BLaER1 treated with 17β-estradiol and CSF1 and Interleukin-3, amounts not matched to agents 10 nM and 100 nM (cell line): ENCODE data around the gene PBOV1.

Experiments
- H3K27ac ChIP-seq, 11 experiments: shearing (Covaris generic); formaldehyde crosslinking; 2 replicates each; pipeline ENCODE4 v1.8.1; 2022
- H3K27me3 ChIP-seq, 11 experiments: shearing (Covaris generic); formaldehyde crosslinking; 2 replicates each; pipeline ENCODE4 v1.8.1; 2022
- H3K36me3 ChIP-seq, 11 experiments: shearing (Covaris generic); formaldehyde crosslinking; 2 replicates each; pipeline ENCODE4 v1.8.1; 2022
- H3K4me1 ChIP-seq, 10 experiments: shearing (Covaris generic); formaldehyde crosslinking; 2 replicates each; pipeline ENCODE4 v1.8.1; 2022
- H3K4me2 ChIP-seq, 11 experiments: shearing (Covaris generic); formaldehyde crosslinking; 2 replicates each; pipeline ENCODE4 v1.8.1; 2022
- H3K4me3 ChIP-seq, 10 experiments: shearing (Covaris generic); formaldehyde crosslinking; 2 replicates each; pipeline ENCODE4 v1.8.1; 2022
- H3K9ac ChIP-seq, 11 experiments: shearing (Covaris generic); formaldehyde crosslinking; 2 replicates each; pipeline ENCODE4 v1.8.1; 2022
- H3K9me3 ChIP-seq, 11 experiments: shearing (Covaris generic); formaldehyde crosslinking; replicated peaks in 1 of 11; 2 replicates each; pipeline ENCODE4 v1.8.1; 2022
- H4K20me1 ChIP-seq, 11 experiments: shearing (Covaris generic); formaldehyde crosslinking; 2 replicates each; pipeline ENCODE4 v1.8.1; 2022
- Cebpa-rat ChIP-seq, 11 experiments: shearing (Covaris generic); IDR thresholded peaks; 2 replicates each; pipeline ENCODE4 v1.8.1; 2022

PBOV1 gene

DNA sequence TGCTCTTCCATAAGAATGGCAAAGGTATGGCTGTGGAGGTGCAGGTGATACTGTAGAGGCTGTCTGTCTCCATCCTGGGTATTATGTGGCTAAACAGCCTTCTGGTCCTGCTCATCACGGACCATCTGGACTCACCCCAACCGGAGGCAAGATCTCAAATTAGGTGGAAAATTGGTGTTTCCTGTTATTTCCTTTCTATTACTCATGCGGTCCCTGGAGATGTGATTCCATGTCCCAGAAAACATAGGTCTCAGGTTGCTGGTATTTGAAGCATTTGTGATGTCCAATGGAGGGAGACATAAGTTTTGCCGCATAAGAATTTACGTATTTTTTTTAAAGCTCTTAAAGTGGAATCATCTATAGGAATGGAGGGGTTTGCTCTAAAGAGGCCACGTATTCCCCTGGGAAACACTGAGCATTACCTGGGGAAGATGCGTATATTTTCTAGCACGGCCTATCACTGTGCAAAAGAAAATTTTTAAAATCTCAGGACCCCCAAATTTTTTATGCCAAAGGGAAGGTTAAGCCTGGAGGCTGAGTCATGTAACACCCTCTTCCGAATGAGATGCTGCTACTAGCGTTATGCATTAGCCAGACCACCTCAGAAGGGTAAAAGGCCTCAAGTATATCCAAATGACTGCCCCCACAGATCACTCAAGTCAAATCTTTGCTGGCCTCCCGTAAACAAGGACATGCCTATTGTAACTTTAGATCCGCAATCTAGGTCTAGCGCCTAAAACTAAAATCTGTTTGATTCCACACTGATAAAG, 22.4 kb upstream of the PBOV1 start:
- no peak overlapping the region for H3K4me3 ChIP-seq
- no peak overlapping the region for H3K27ac ChIP-seq
- H3K9me3 ChIP-seq, result no peaks in the 10 kb centered on the region
- no peak overlapping the region for H3K9ac ChIP-seq
- H3K4me2 ChIP-seq, result no peak overlapping the region
- no peaks in the 10 kb centered on the region for H4K20me1 ChIP-seq
- H3K36me3 ChIP-seq, result no peaks in the 10 kb centered on the region
- H3K27me3 ChIP-seq, result no peaks in the 10 kb centered on the region
- H3K4me1 ChIP-seq, result no peaks in the 10 kb centered on the region; a peak in 1 of 20 replicates
- TF ChIP-seq Cebpa-rat (IDR thresholded peaks at IDR 0.05), result no peak

DNA sequence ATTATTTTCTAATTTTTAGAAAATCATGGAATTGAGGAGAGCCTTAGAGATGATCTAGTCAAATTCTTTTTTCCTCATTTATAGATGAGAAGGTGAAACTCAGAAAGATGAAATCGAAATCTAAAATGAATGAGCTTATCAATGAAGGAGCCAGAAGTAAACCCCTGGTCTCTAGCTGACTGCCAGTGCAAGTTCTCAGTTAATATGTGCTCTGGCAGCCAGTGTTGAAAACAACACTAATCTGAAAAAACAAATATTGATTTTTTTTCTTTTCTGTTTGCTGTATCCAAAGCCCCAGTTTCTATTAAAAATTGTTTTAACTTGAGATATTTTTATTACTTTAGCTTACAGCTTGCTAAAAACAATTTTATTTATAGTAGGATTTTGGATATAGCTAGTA, 21.5 kb upstream of the PBOV1 start:
- no peak for TF ChIP-seq Cebpa-rat (IDR thresholded peaks at IDR 0.05)
- Histone ChIP-seq H3K4me2 (no peak overlapping the region), H3K27me3 (no peaks in the 10 kb centered on the region), H3K9me3 (no peaks in the 10 kb centered on the region), H3K4me3 (no peak overlapping the region), H3K36me3 (no peaks in the 10 kb centered on the region), H3K9ac (no peak overlapping the region), H4K20me1 (no peaks in the 10 kb centered on the region), H3K4me1 (no peaks in the 10 kb centered on the region; a peak in 1 of 20 replicates), H3K27ac (no peak overlapping the region)

DNA sequence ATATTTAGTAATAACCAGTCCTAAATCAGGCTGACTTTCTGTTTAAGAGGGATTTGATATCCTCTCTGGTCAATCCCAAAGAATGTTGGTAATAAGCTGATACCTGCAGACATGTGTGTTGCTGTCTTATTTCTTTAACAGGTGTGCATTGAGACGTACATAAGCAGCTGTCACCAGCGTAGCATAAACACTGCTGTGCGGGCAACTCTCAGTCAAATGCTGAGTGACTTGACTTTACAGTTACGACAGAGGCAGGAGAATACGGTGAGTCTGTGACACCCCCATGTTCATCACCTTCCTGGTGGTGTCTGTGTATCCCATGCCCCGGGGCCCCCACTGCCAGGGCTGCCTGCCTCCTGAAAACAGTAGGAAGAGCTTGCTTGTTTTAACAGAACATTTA, 20.1 kb upstream of the PBOV1 start:
- no peaks in the 10 kb centered on the region for H3K27me3 ChIP-seq
- H3K9ac ChIP-seq, result no peak overlapping the region
- H3K27ac ChIP-seq, result no peak overlapping the region
- TF ChIP-seq Cebpa-rat (IDR thresholded peaks at IDR 0.05), result no peak
- H3K4me1 ChIP-seq, result no peaks in the 10 kb centered on the region; a peak in 1 of 20 replicates
- no peak overlapping the region for H3K4me3 ChIP-seq
- H4K20me1 ChIP-seq, result no peaks in the 10 kb centered on the region
- H3K36me3 ChIP-seq, result no peaks in the 10 kb centered on the region
- H3K4me2 ChIP-seq, result no peak overlapping the region
- no peaks in the 10 kb centered on the region for H3K9me3 ChIP-seq

DNA sequence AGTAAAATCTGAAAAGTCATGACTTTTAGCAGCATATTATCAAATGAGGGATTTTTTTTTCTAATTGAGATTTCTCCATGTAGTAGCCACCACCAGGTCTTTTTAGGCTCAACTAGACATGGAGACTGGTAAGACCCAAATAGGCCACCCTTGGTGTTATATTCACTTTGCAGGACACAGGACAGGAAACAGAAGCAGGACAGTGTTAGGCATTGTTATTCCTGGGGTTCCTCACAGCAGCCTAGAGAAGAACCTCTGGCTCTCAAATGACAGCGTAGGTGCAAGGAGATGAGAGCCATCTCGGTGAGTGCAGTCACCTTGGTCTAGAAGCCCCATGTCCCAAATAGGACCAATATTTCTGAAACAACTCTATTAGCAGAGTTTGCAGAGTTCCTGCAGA, 19.2 kb upstream of the PBOV1 start:
- Histone ChIP-seq H3K9me3 (no peaks in the 10 kb centered on the region), H3K27me3 (no peaks in the 10 kb centered on the region), H3K27ac (no peak overlapping the region), H3K4me1 (no peaks in the 10 kb centered on the region), H3K36me3 (no peaks in the 10 kb centered on the region), H3K9ac (no peak overlapping the region), H3K4me2 (no peak overlapping the region), H3K4me3 (no peak overlapping the region), H4K20me1 (no peaks in the 10 kb centered on the region)
- TF ChIP-seq Cebpa-rat (IDR thresholded peaks at IDR 0.05), result no peak

DNA sequence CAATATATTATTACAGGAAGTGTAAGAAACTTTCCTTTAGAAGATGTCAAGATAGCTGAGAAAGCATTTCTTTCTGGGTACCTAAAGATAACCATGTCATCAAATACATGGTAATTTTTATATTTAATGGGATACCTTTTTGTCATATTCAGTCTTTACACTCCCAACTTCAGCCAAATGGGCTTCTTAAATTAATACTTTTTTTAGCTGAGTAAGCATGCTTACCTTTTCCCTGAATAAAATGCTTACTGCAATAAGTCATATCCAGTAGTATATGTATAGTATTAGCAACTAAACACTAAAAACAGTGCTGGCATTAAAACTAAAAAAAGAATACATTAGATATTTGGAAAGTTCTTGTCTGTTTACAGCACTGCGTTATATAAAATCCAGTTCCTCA, 17.4 kb upstream of the PBOV1 start:
- Histone ChIP-seq H3K4me3 (no peak overlapping the region), H3K27ac (no peak overlapping the region), H3K4me2 (no peak overlapping the region), H3K36me3 (no peaks in the 10 kb centered on the region), H4K20me1 (no peaks in the 10 kb centered on the region), H3K27me3 (no peaks in the 10 kb centered on the region), H3K4me1 (peaks cover 8 to 14% (median 12%) of the 10 kb centered on the region in 10 experiments; a peak in 16 of 20 replicates), H3K9me3 (no peaks in the 10 kb centered on the region), H3K9ac (no peak overlapping the region)
- no peak for TF ChIP-seq Cebpa-rat (IDR thresholded peaks at IDR 0.05)

DNA sequence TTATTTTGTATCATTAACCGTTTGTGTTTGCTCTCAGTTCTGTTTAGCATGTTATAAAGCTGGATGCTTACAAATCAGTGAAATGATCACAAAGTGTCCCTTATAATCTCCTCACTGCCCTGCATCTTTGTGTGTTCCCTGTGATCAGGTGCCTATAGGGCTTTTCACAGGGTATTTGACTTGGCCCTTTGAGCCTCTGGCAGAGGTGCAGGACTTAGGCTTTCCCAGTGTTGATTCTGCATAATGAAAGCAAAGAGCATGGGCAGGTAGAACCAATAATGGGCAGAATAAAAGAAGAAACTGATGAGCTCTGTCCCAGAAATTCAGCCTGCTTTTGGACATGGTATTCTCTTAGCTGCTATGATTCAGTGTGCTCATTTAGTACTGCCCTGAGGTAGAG, 16.9 kb upstream of the PBOV1 start:
- Histone ChIP-seq H3K4me3 (no peak overlapping the region), H3K27ac (no peak overlapping the region), H3K36me3 (no peaks in the 10 kb centered on the region), H3K9me3 (no peaks in the 10 kb centered on the region), H3K9ac (no peak overlapping the region), H3K27me3 (no peaks in the 10 kb centered on the region), H3K4me1 (peaks cover 8 to 14% (median 12%) of the 10 kb centered on the region in 10 experiments; a peak in 16 of 20 replicates), H3K4me2 (no peak overlapping the region), H4K20me1 (no peaks in the 10 kb centered on the region)
- TF ChIP-seq Cebpa-rat (IDR thresholded peaks at IDR 0.05), result no peak

DNA sequence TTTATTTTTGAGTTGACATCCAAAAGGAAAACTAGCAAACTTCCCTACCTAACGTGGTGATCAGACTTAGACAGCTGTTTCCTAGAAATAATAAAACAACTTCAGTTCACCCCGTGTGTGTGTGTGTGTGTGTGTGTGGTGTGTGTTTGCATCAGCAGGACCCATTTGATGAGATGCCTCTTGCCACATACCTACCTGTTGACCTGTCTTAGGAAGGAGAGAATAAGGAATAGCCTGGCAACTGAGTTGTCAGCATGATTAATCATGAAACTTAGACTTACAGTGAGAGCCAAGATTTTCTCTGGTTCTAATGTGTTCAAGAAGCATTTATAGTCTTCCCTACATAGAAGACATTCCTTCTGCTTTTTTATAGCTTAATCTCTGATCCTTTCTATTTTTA, 16.1 kb upstream of the PBOV1 start:
- H3K4me3 ChIP-seq, result no peak overlapping the region
- H3K9ac ChIP-seq, result no peak overlapping the region
- H3K27ac ChIP-seq, result no peak overlapping the region
- H3K4me1 ChIP-seq, result peaks cover 8 to 14% (median 12%) of the 10 kb centered on the region in 10 experiments; a peak in 16 of 20 replicates
- H3K4me2 ChIP-seq, result no peak overlapping the region
- H3K36me3 ChIP-seq, result no peaks in the 10 kb centered on the region
- TF ChIP-seq Cebpa-rat (IDR thresholded peaks at IDR 0.05), result no peak
- H3K27me3 ChIP-seq, result no peaks in the 10 kb centered on the region
- H3K9me3 ChIP-seq, result no peaks in the 10 kb centered on the region
- no peaks in the 10 kb centered on the region for H4K20me1 ChIP-seq

DNA sequence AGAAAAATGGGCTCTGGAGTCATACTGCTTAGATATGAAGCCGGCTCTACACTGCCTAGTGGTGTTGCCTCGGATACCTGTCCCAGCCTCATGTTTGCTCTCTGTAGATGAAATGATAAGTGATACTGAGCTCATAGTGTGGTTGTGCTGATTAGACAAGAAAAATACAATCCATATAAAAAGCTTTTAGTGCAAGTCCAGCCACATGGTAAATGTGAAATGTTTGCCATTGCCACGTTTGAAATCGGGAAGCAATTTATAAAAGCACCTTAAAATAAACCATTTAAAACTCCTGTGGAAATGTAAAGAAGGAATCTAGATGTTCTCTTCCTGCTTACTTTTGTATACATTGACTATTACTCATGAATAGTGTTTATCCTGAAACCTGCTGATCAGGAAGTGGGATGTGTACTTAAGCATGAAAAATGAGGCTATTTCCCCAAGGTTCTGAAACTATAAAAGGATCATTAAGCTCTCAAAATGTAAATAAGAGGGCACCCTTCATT, 13.1 kb upstream of the PBOV1 start:
- peaks cover 8 to 14% (median 12%) of the 10 kb centered on the region in 10 experiments; a peak in 16 of 20 replicates for H3K4me1 ChIP-seq
- no peaks in the 10 kb centered on the region for H4K20me1 ChIP-seq
- no peaks in the 10 kb centered on the region for H3K27me3 ChIP-seq
- no peak overlapping the region for H3K9ac ChIP-seq
- TF ChIP-seq Cebpa-rat (IDR thresholded peaks at IDR 0.05), result no peak
- H3K36me3 ChIP-seq, result no peaks in the 10 kb centered on the region
- peak overlapping the region in 9 of 11 experiments; percentile 2 to 54 (median 34); a peak in 12 of 22 replicates for H3K4me2 ChIP-seq
- no peak overlapping the region for H3K27ac ChIP-seq
- no peak overlapping the region for H3K4me3 ChIP-seq
- no peaks in the 10 kb centered on the region for H3K9me3 ChIP-seq

DNA sequence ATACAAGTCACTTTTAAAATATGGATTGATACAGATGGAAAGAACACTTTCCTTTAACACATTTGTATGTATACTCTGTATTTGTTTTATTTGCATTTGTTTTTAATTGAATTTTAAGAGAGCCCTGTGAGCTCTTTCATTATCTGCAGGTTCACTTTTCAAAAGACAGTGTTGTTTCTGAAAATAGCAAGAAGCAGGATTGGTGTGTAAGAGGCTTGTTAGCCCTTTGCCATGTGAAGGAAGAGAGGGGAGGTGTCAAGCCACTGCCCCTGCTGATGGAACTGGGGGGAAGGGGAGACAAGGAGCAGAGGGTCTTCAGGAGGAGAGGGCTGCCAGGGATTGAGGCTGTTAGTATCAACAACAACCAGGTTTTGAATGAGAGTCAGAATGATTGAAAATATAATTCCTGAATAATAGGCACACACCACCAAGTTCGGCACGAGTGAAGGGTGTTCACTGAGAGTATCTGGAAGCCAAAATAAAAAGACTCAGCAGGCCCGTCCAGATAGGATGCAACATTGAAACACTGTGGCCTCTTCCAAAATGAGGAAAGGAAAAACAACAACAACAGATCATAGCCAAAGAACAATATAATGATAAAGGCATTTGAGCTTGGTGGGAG, 12.6 kb upstream of the PBOV1 start:
- Histone ChIP-seq H4K20me1 (no peaks in the 10 kb centered on the region), H3K4me1 (peaks cover 8 to 14% (median 12%) of the 10 kb centered on the region in 10 experiments; a peak in 16 of 20 replicates), H3K4me2 (peak overlapping the region in 9 of 11 experiments; percentile 2 to 54 (median 34); a peak in 11 of 22 replicates), H3K27me3 (no peaks in the 10 kb centered on the region), H3K36me3 (no peaks in the 10 kb centered on the region), H3K9me3 (no peaks in the 10 kb centered on the region), H3K9ac (no peak overlapping the region), H3K27ac (no peak overlapping the region), H3K4me3 (no peak overlapping the region)
- TF ChIP-seq Cebpa-rat (IDR thresholded peaks at IDR 0.05), result no peak
